MCF 10A (cell line): Measurements from ENCODE around the gene LRIG3. TPM values are rescaled to one million over a fixed set of nuclear protein-coding genes. Genes with fewer than 3 reads are reported as not detected.
"Not testable (repeated sequence)": the region's sequence is repeated elsewhere in the genome, so short reads cannot be mapped to it uniquely, and the experiment has no call there.

Source experiments
- BruUV-seq: library from RNA; stranded (reverse); fragments of 400-500 nt; replicated peaks from 2 replicates; lab custom pipeline; 2021; lab: Mats Ljungman, UMichigan
- CTCF ChIA-PET: fragments of 300-600 bp; sonication (Branson Sonifier 250); formaldehyde crosslinking; extraction: SDS; loops from one replicate; lab custom pipeline; 2021; ENCODE audit warnings: antibody characterized with exemption, inconsistent platforms; lab: Yijun Ruan, JAX
- POLR2A ChIA-PET: fragments of 300-600, 350-650 bp; sonication (Branson Sonifier 250); formaldehyde crosslinking; extraction: SDS; loops from one replicate; lab custom pipeline; 2020; ENCODE audit warnings: antibody characterized with exemption, inconsistent platforms; lab: Yijun Ruan, JAX
- DNase-seq: peaks from one replicate; pipeline ENCODE4 v3.0.0-alpha.2; 2018; ENCODE audit not compliant: unreplicated experiment
- H3K27ac Mint-ChIP-seq: one replicate; pipeline ENCODE4 v1.8.0; 2022; ENCODE audit warnings: mild to moderate bottlenecking, low read depth, mixed read lengths; ENCODE audit not compliant: unreplicated experiment
- H3K27me3 Mint-ChIP-seq: one replicate; pipeline ENCODE4 v1.8.0; 2022; ENCODE audit warnings: mixed read lengths; ENCODE audit not compliant: insufficient read depth, unreplicated experiment
- H3K36me3 Mint-ChIP-seq: one replicate; pipeline ENCODE4 v1.8.0; 2022; ENCODE audit warnings: mild to moderate bottlenecking, moderate library complexity, mixed read lengths; ENCODE audit not compliant: insufficient read depth, unreplicated experiment
- H3K4me1 Mint-ChIP-seq: one replicate; pipeline ENCODE4 v1.8.0; 2022; ENCODE audit warnings: mixed read lengths; ENCODE audit not compliant: insufficient read depth, unreplicated experiment
- H3K4me3 Mint-ChIP-seq: one replicate; pipeline ENCODE4 v1.8.0; 2022; ENCODE audit warnings: mild to moderate bottlenecking, moderate library complexity, mixed read lengths; ENCODE audit not compliant: unreplicated experiment
- H3K9me3 Mint-ChIP-seq: one replicate; pipeline ENCODE4 v1.8.0; 2022; ENCODE audit warnings: mixed read lengths; ENCODE audit not compliant: unreplicated experiment
- CTCF ChIP-seq: fragments of 200-600 bp; IDR thresholded peaks from one replicate; pipeline ENCODE4 v1.8.0; 2022; ENCODE audit warnings: antibody characterized with exemption, mild to moderate bottlenecking; ENCODE audit not compliant: unreplicated experiment
- intact Hi-C: fragments of 100-400 bp; cut with micrococcal nuclease; formaldehyde crosslinking; loops from 2 replicates; pipeline ENCODE4 v1.14.1; 2022
- total RNA-seq: library from RNA; stranded (reverse); gene quantifications from 2 replicates; pipeline ENCODE4 v1.2.3, GENCODE V29; 2022

Gene LRIG3
- total RNA-seq, 1 experiment from 2014 or later: 41.5 TPM

- no peak for DNase-seq
- peaks cover 34% of the 10 kb centered on the region for H3K36me3 Mint-ChIP-seq
- intact Hi-C loops: no loop called here
- H3K27me3 Mint-ChIP-seq: no peaks in the 10 kb centered on the region
- TF ChIP-seq CTCF: no peak
- H3K4me1 Mint-ChIP-seq: no peaks in the 10 kb centered on the region
- H3K9me3 Mint-ChIP-seq: no peaks in the 10 kb centered on the region
- H3K27ac Mint-ChIP-seq: no peak overlapping the region
- no peak overlapping the region for H3K4me3 Mint-ChIP-seq
- ChIA-PET POLR2A (interaction anchor here (1.6 kb wide), 1 partner anchor 16 kb away, joined by 10 read pairs; no protein-coding TSS in a partner anchor), CTCF (interaction anchor here (0.6 kb wide), 1 partner anchor 919 kb away, joined by 3 read pairs; no protein-coding TSS in a partner anchor)
- no TSS peak for BruUV-seq
Measured at GRCh38 chr12:58870595-58870994, 49.7 kb downstream of the LRIG3 start.

- Mint-ChIP-seq H3K4me3 (no peak overlapping the region), H3K36me3 (peaks cover 13% of the 10 kb centered on the region), H3K4me1 (peaks cover 25% of the 10 kb centered on the region), H3K27me3 (no peaks in the 10 kb centered on the region), H3K27ac (no peak overlapping the region), H3K9me3 (no peaks in the 10 kb centered on the region)
- no peak for TF ChIP-seq CTCF
- no peak for DNase-seq
- intact Hi-C loops: no loop called here
- CTCF ChIA-PET: interaction anchor here (0.6 to 1.2 kb wide), 2 partner anchors 16 to 26 kb away, joined by 3 read pairs; no protein-coding TSS in a partner anchor
- POLR2A ChIA-PET: interaction anchor here (1.0 to 1.6 kb wide), 2 partner anchors 16 to 217 kb away, joined by 3 to 4 read pairs; no protein-coding TSS in a partner anchor
- BruUV-seq: no TSS peak
Measured at GRCh38 chr12:58860788-58861240, 59.5 kb downstream of the LRIG3 start.

GRCh38 chr12:58860056-58860787 is 60.1 kb downstream of the LRIG3 start:
- Mint-ChIP-seq H3K27me3 (no peaks in the 10 kb centered on the region), H3K9me3 (no peaks in the 10 kb centered on the region), H3K4me3 (no peak overlapping the region), H3K4me1 (peaks cover 25% of the 10 kb centered on the region), H3K27ac (no peak overlapping the region), H3K36me3 (peaks cover 13% of the 10 kb centered on the region)
- BruUV-seq: no TSS peak
- POLR2A ChIA-PET: interaction anchor here (1.0 to 1.6 kb wide), 6 partner anchors 7 to 217 kb away, joined by 3 to 4 read pairs (median 4); no protein-coding TSS in a partner anchor
- DNase-seq: no peak
- no peak for TF ChIP-seq CTCF
- CTCF ChIA-PET: interaction anchor here (0.6 to 1.2 kb wide), 2 partner anchors 16 to 26 kb away, joined by 3 read pairs; no protein-coding TSS in a partner anchor
- intact Hi-C loops: no loop called here

GRCh38 chr12:58858030-58858429 is 62.3 kb downstream of the LRIG3 start:
- DNase-seq: no peak
- peaks cover 13% of the 10 kb centered on the region for H3K36me3 Mint-ChIP-seq
- BruUV-seq: no TSS peak
- TF ChIP-seq CTCF: no peak
- H3K9me3 Mint-ChIP-seq: no peaks in the 10 kb centered on the region
- intact Hi-C loops: no loop called here
- ChIA-PET POLR2A (interaction anchor here (0.6 to 2.2 kb wide), 5 partner anchors 10 to 317 kb away, joined by 3 to 8 read pairs (median 3); no protein-coding TSS in a partner anchor), CTCF (interaction anchor here (1.1 to 1.2 kb wide), 2 partner anchors 10 to 14 kb away, joined by 5 to 8 read pairs; no protein-coding TSS in a partner anchor)
- H3K4me3 Mint-ChIP-seq: no peak overlapping the region
- peak overlapping the region; percentile 85 for H3K27ac Mint-ChIP-seq
- no peaks in the 10 kb centered on the region for H3K27me3 Mint-ChIP-seq
- peaks cover 25% of the 10 kb centered on the region for H3K4me1 Mint-ChIP-seq

- ChIA-PET CTCF (interaction anchor here (0.6 to 1.8 kb wide), 4 partner anchors 15 to 317 kb away, joined by 3 to 9 read pairs (median 4); no protein-coding TSS in a partner anchor), POLR2A (interaction anchor here (0.6 to 2.2 kb wide), 3 partner anchors 34 to 197 kb away, joined by 3 to 8 read pairs (median 3); no protein-coding TSS in a partner anchor)
- H3K9me3 Mint-ChIP-seq, intact Hi-C loops, H3K27me3 Mint-ChIP-seq, BruUV-seq, H3K4me3 Mint-ChIP-seq, H3K27ac Mint-ChIP-seq: not testable (repeated sequence)
- Mint-ChIP-seq H3K36me3 (peaks cover 13% of the 10 kb centered on the region), H3K4me1 (peaks cover 25% of the 10 kb centered on the region)
- DNase-seq: peak; percentile 74
Measured at GRCh38 chr12:58857206-58857605, 63.1 kb downstream of the LRIG3 start.

GRCh38 chr12:58855630-58856029 is 64.7 kb downstream of the LRIG3 start:
- H3K4me3 Mint-ChIP-seq, intact Hi-C loops, POLR2A ChIA-PET, H3K9me3 Mint-ChIP-seq, H3K27me3 Mint-ChIP-seq, H3K27ac Mint-ChIP-seq, BruUV-seq, DNase-seq: not testable (repeated sequence)
- Mint-ChIP-seq H3K36me3 (peaks cover 13% of the 10 kb centered on the region), H3K4me1 (peaks cover 25% of the 10 kb centered on the region)
- CTCF ChIA-PET: interaction anchor here (1.8 kb wide), 1 partner anchor 315 kb away, joined by 9 read pairs; no protein-coding TSS in a partner anchor
